Uterus (tissue), 4 donors: ENCODE results near the gene SMIM10. TPM values are rescaled to one million over a fixed set of nuclear protein-coding genes. Genes with fewer than 3 reads are reported as not detected.

Source experiments
- total RNA-seq, 4 donors: library from RNA; depleted of rRNA in 3 of 4; stranded (reverse); fragments of >200 nt in 3 of 4; gene quantifications; one replicate each; pipeline versions ENCODE4 v1.1.0 to v1.2.4, GENCODE V29; 2014 to 2023
- donor health status: DM: yes; HTN: yes; CAD: no.

Gene SMIM10
- total RNA-seq, 4 donors from 2014 or later, result 4.6 to 16.1 (median 10.5) TPM

Other genes with a start within 250 kb of the SMIM10 start
- gene PABIR2, start 193.8 kb upstream of the SMIM10 start, total RNA-seq, result 10 to 100 TPM; 14.2 to 45.9 (median 30.0) TPM
- gene MOSPD1, start 75.7 kb upstream of the SMIM10 start, total RNA-seq, result 10 to 100 TPM in 2 of 4 donors, 1 to 10 TPM in 2; 1.8 to 33.5 (median 12.9) TPM
- gene RTL8B, start 31.6 kb downstream of the SMIM10 start, total RNA-seq, result 10 to 100 TPM in 1 of 4 donors, 1 to 10 TPM in 2, under 1 TPM in 1; 0.26 to 22.8 (median 6.3) TPM
- gene RTL8C, start 41.4 kb downstream of the SMIM10 start, total RNA-seq, result 100 to 1,000 TPM in 1 of 4 donors, 10 to 100 TPM in 3; 47.4 to 121 (median 67.4) TPM
- 10 to 100 TPM in 3 of 4 donors, 1 to 10 TPM in 1; 3.2 to 52.4 (median 38.6) TPM for gene RTL8A, start 61.1 kb downstream of the SMIM10 start, total RNA-seq
- 1 to 10 TPM in 2 of 4 donors, under 1 TPM in 1, not detected in 1; 0.88 to 6.2 (median 3.7) TPM for gene SMIM10L2B, start 107.7 kb downstream of the SMIM10 start, total RNA-seq
- not detected for gene ETDB, start 129.5 kb downstream of the SMIM10 start, total RNA-seq
- gene CT55, start 180.4 kb downstream of the SMIM10 start, total RNA-seq, result not detected